Omental fat pad (tissue), 4 donors: ENCODE results near the gene AIFM2. TPM values are rescaled to one million over a fixed set of nuclear protein-coding genes. Genes with fewer than 3 reads are reported as not detected.
"Not testable (repeated sequence)": the region's sequence is repeated elsewhere in the genome, so short reads cannot be mapped to it uniquely, and the experiment has no call there.

Experiments
- ATAC-seq: fragments of 150-250 bp; one replicate; pipeline ENCODE4 v1.9.1; 2016; ENCODE audit warnings: mild to moderate bottlenecking, moderate library complexity; ENCODE audit not compliant: low FRiP score
- DNase-seq: peaks from one replicate; pipeline ENCODE4 v3.0.0-alpha.2; 2019; ENCODE audit warnings: low spot score
- total RNA-seq, 4 donors: library from RNA; depleted of rRNA; stranded (reverse); fragments of >200 nt; gene quantifications; one replicate each; pipeline ENCODE4 v1.1.0, GENCODE V29; 2016
- TF ChIP-seq, protein P1 (sequence below), 3 donors: fragments of 450-650 bp; IDR thresholded peaks; one replicate each; pipeline ENCODE4 v1.5.1; 2016 to 2017; ENCODE audit warnings: antibody characterized with exemption in 3 of 3, mild to moderate bottlenecking in 3 of 3, moderate library complexity in 2 of 3

AIFM2 gene
- total RNA-seq, 4 donors from 2014 or later: 32.8 to 118 (median 53.6) TPM

DNA sequence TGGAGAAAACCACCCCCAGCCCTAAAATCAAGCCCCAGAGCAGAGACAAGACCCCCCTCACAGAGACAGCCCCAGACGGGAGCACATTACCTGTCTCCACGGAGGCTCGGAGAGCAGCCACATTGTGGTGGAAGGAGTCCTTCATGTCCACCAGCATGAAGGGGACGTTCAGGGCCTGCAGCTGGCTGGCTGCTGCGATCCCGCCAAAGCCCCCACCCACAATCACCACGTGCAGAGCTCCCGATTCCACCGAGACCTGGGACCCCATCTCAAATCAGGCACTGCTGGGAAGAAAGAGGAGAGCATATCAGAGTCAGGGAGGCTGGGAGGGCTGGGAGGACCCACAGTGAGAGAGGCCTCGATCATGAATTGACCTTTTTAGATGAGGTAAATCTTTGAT, 8.8 kb downstream of the AIFM2 start:
- DNase-seq (no peak), ATAC-seq (no peak)
- TF ChIP-seq, protein P1, sequence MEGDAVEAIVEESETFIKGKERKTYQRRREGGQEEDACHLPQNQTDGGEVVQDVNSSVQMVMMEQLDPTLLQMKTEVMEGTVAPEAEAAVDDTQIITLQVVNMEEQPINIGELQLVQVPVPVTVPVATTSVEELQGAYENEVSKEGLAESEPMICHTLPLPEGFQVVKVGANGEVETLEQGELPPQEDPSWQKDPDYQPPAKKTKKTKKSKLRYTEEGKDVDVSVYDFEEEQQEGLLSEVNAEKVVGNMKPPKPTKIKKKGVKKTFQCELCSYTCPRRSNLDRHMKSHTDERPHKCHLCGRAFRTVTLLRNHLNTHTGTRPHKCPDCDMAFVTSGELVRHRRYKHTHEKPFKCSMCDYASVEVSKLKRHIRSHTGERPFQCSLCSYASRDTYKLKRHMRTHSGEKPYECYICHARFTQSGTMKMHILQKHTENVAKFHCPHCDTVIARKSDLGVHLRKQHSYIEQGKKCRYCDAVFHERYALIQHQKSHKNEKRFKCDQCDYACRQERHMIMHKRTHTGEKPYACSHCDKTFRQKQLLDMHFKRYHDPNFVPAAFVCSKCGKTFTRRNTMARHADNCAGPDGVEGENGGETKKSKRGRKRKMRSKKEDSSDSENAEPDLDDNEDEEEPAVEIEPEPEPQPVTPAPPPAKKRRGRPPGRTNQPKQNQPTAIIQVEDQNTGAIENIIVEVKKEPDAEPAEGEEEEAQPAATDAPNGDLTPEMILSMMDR (IDR thresholded peaks at IDR 0.05): no peak

DNA sequence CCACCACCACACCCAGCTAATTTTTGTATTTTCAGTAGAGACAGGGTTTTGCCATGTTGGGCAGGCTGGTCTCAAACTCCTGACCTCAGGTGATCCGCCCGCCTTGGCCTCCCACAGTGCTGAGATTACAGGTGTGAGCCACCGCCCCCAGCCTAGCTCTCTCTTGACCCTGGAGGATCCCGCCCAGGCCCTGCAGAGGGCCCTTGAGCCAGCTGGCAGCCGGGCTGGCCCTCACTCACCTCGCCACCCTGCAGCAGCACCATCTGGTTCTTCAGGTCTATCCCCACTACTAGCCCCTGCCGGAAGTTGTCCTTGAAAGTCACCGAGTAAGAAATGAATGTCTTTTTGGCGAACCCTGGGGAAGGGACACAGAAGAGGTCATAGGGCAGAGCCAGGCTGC, 9.5 kb downstream of the AIFM2 start:
- not testable (repeated sequence) for ATAC-seq

DNA sequence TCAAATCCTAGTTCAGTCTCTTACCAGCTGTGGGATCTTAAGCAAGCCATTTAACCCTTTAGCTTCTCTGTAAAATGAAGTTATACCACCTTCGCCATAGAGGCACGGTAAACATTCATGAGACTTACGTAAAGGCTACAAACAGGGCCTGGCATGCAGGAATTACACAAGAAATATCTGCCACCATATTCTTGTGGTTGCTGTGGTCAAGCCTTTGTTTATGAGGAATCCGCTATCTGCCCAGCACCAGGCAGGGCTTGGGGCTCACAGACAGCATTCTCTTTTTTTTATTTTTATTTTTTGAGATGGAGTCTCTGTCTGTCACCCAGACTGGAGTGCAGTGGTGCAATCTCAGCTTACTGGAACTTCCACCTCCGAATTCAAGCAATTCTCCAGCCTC, 9.9 kb downstream of the AIFM2 start:
- no peak for DNase-seq
- TF ChIP-seq, protein P1 (IDR thresholded peaks at IDR 0.05): no peak
- no peak for ATAC-seq

More for the DNA sequence above, 9.5 kb downstream of the AIFM2 start:
- DNase-seq: not testable (repeated sequence)

DNA sequence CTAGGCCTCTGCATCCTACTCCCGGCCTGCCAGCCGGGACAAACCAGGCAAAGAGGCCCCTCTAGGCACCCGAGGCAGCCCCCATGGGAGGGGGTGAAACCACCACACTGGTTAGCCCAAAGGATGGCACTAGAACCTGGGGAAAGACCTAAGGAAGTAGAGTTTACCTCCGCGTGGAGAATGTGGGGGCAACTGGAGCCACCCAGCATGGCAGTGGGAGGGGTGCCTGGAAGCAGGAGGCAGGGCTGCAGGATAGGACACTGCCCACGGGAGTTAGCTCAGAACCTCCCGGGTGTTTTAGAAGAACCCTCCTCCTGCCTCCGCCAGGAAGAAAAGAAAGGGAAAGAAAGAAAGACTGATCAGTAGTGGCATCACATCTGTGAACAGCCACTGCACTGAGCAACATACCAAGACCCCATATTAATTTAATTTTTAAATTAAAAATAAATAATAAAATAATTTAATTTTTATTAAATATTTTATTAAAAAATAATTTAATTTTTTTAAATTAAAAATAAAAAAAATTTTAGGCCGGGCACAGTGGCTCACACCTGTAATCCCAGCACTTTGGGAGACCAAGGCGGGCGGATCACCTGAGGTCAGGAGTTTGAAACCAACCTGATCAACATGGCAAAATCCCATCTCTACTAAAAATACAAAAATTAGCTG, 11.2 kb downstream of the AIFM2 start:
- no peak for ATAC-seq
- TF ChIP-seq, protein P1 (IDR thresholded peaks at IDR 0.05): no peak
- DNase-seq: no peak

DNA sequence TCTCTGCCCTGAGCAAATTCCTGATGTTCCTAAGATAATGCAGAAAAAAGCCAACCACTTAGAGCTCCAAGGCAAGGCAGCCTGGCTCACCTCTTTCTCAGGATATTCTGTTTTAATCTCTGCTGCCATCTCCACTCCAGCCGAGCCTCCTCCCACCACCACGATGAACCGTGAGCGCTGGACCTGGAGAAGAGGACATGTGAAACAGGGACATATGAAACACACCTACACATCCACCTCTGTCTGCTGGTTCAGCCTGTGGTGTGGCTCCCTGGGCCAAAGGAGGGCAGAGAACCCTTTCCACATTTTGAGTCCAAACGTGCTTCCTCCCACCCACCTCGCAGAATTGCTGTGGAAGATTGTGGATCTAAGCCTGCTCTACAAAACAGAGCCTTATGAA, 12.2 kb downstream of the AIFM2 start:
- TF ChIP-seq, protein P1 (IDR thresholded peaks at IDR 0.05): no peak
- DNase-seq: no peak
- no peak for ATAC-seq

DNA sequence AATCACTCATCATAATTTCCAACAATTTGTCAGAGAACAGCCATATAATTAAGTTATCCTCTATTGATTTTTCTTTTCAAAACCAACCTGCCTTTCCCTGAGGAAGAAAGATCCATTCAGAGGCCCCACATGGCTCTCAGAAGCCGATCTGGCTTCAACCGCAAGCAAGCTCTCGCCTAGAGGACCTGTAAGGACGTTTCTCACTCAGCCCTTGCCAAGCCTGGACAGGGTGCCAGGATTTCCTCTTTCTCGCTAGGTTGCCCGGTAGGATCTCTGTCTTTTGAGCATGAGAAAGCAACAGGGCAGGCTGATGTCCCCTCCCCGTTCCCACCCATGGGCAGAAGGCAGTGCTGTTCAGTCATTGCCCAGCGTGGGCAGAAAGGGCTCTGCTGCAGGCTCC, 13.0 kb downstream of the AIFM2 start:
- DNase-seq: no peak

DNA sequence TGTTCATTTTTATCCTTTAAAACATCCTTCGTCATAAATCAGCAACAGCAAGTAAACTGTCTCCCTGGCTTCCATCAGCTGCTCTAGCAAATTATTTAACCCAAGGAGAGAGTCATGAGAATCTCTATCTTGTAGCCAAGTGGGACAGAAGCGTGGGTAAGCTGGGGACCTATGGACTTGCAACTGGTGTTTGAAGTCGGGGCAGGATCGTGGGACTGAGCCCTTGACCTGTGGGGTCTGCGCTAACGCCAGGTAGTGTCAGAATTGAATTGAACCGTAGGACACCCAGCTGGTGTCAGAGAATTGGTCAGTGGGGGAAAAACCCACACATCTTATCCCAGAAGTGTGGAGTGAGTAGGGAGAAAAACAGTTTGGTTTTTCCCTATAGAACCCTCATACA, 13.4 kb downstream of the AIFM2 start:
- TF ChIP-seq, protein P1 (IDR thresholded peaks at IDR 0.05): no peak
- DNase-seq: no peak
- ATAC-seq: no peak

More for the DNA sequence above, 13.0 kb downstream of the AIFM2 start:
- TF ChIP-seq, protein P1 (IDR thresholded peaks at IDR 0.05): no peak
- no peak for ATAC-seq
